ENCODE data around the gene THPO. TPM values are rescaled to one million over a fixed set of nuclear protein-coding genes. Genes with fewer than 3 reads are reported as not detected.

THPO gene
- total and polyA plus RNA-seq, 9 of the 15 experiments (the other 6 are each of a cell fraction or from before 2014, with no cell fraction given) = 0.11 to 1.1 (median 0.35) TPM; not detected in 1

DNA sequence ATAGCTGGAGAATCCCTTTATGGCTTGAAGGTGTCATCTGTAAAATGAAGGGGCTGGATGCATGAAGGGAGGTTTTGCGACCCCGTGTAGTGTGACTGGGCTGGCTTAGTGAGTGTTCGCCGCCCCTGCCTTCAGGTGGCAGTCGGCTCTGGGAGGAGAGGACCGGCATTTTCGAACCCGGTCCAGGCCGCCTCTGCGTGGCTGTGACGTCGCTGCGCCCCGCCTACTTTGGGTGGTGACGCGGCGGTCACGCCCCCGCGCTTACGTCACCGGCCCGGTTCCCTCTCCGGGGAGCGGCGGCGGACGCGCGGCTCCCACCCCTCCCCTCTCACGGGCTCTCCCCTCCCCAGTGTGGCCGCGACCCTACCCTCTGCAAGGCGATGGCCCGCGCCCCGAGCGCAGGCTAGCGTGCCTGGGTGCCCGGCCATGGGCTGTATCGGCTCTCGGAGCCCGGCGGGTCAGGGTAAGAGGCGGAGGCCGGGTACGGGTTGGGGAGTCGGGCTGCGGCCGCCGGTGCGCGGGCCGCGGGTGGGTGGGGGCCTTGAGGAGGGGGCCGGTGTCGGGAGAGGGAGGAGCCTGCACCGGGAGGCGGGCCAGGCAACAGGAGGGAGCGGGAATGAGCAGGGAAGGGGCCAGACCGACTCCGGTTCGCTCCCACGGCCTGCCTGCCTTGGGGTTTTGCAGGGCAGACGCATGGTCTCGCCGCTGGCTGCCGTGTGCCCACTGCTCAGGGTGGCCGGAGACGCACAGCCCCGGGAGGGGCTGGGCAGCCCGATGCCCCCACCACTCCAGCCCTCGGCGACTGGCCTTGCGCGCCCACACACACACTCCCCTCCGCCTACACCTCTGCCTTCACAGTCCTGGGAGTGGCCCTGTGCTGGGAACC, 42.1 kb downstream of the THPO start (continued):
- TF ChIP-seq, protein P1, sequence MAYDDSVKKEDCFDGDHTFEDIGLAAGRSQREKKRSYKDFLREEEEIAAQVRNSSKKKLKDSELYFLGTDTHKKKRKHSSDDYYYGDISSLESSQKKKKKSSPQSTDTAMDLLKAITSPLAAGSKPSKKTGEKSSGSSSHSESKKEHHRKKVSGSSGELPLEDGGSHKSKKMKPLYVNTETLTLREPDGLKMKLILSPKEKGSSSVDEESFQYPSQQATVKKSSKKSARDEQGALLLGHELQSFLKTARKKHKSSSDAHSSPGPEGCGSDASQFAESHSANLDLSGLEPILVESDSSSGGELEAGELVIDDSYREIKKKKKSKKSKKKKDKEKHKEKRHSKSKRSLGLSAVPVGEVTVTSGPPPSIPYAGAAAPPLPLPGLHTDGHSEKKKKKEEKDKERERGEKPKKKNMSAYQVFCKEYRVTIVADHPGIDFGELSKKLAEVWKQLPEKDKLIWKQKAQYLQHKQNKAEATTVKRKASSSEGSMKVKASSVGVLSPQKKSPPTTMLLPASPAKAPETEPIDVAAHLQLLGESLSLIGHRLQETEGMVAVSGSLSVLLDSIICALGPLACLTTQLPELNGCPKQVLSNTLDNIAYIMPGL (CRISPR knock-in tag; IDR thresholded peaks at IDR 0.05) = no peak
- no peak for TF ChIP-seq HSF4 (CRISPR knock-in tag; IDR thresholded peaks at IDR 0.05; ENCODE audit: borderline replicate concordance)
- TF ChIP-seq PCBP1 (IDR thresholded peaks at IDR 0.05; ENCODE audit: low read depth, low read length, poor library complexity, severe bottlenecking) = peak; percentile 66
- TF ChIP-seq TEAD4 (IDR thresholded peaks at IDR 0.05; ENCODE audit: low read length) = no peak
- TF ChIP-seq TEAD4 (CRISPR knock-in tag; IDR thresholded peaks at IDR 0.05; ENCODE audit: borderline replicate concordance) = no peak
- TF ChIP-seq CREB1 (IDR thresholded peaks at IDR 0.05) = peak; percentile 98
- TF ChIP-seq CREB1 (CRISPR knock-in tag; IDR thresholded peaks at IDR 0.05) = peak; percentile 98
- TF ChIP-seq, protein P2, sequence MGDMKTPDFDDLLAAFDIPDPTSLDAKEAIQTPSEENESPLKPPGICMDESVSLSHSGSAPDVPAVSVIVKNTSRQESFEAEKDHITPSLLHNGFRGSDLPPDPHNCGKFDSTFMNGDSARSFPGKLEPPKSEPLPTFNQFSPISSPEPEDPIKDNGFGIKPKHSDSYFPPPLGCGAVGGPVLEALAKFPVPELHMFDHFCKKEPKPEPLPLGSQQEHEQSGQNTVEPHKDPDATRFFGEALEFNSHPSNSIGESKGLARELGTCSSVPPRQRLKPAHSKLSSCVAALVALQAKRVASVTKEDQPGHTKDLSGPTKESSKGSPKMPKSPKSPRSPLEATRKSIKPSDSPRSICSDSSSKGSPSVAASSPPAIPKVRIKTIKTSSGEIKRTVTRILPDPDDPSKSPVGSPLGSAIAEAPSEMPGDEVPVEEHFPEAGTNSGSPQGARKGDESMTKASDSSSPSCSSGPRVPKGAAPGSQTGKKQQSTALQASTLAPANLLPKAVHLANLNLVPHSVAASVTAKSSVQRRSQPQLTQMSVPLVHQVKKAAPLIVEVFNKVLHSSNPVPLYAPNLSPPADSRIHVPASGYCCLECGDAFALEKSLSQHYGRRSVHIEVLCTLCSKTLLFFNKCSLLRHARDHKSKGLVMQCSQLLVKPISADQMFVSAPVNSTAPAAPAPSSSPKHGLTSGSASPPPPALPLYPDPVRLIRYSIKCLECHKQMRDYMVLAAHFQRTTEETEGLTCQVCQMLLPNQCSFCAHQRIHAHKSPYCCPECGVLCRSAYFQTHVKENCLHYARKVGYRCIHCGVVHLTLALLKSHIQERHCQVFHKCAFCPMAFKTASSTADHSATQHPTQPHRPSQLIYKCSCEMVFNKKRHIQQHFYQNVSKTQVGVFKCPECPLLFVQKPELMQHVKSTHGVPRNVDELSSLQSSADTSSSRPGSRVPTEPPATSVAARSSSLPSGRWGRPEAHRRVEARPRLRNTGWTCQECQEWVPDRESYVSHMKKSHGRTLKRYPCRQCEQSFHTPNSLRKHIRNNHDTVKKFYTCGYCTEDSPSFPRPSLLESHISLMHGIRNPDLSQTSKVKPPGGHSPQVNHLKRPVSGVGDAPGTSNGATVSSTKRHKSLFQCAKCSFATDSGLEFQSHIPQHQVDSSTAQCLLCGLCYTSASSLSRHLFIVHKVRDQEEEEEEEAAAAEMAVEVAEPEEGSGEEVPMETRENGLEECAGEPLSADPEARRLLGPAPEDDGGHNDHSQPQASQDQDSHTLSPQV (IDR thresholded peaks at IDR 0.05) = 0 out of 2 replicates have a peak, but pooled peaks have one; percentile 12
- TF ChIP-seq NFYB (IDR thresholded peaks at IDR 0.05; ENCODE audit: extremely low read depth, insufficient read length) = no peak
- TF ChIP-seq MCM7 (IDR thresholded peaks at IDR 0.05) = no peak
- no peak for TF ChIP-seq RBM17 (IDR thresholded peaks at IDR 0.05; ENCODE audit: borderline replicate concordance, low read depth, low read length)
- no peak for TF ChIP-seq MAFF (IDR thresholded peaks at IDR 0.05; ENCODE audit: low read length)
- TF ChIP-seq NR2C2 (CRISPR knock-in tag; IDR thresholded peaks at IDR 0.05) = no peak
- TF ChIP-seq NR2C2 (tag; IDR thresholded peaks at IDR 0.05) = no peak
- peak; percentile 92 for TF ChIP-seq EGR1 (conservative IDR thresholded peaks at IDR 0.05)
- TF ChIP-seq ZNF436 (CRISPR knock-in tag; IDR thresholded peaks at IDR 0.05) = no peak
- TF ChIP-seq KAT2B (IDR thresholded peaks at IDR 0.05; ENCODE audit: low read depth, low read length) = no peak
- no peak for TF ChIP-seq GATAD2A (IDR thresholded peaks at IDR 0.05)
- TF ChIP-seq ZFX (CRISPR knock-in tag; IDR thresholded peaks at IDR 0.05) = peak; percentile 92
- TF ChIP-seq TBL1XR1 (IDR thresholded peaks at IDR 0.05; ENCODE audit: low read length in 2 of 2) = no peak; a peak in 1 of 4 replicates
- peak; percentile 46 for TF ChIP-seq HMGN3 (IDR thresholded peaks at IDR 0.05; ENCODE audit: borderline replicate concordance, extremely low read depth, insufficient read length, low read depth, low read length)
- TF ChIP-seq, protein P3, sequence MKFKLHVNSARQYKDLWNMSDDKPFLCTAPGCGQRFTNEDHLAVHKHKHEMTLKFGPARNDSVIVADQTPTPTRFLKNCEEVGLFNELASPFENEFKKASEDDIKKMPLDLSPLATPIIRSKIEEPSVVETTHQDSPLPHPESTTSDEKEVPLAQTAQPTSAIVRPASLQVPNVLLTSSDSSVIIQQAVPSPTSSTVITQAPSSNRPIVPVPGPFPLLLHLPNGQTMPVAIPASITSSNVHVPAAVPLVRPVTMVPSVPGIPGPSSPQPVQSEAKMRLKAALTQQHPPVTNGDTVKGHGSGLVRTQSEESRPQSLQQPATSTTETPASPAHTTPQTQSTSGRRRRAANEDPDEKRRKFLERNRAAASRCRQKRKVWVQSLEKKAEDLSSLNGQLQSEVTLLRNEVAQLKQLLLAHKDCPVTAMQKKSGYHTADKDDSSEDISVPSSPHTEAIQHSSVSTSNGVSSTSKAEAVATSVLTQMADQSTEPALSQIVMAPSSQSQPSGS (CRISPR knock-in tag; IDR thresholded peaks at IDR 0.05) = 0 out of 2 replicates have a peak, but pooled peaks have one; percentile 61

Data from K562 (cell line).